Liver (tissue), 9 donors: ENCODE measurements around the gene VPS11. TPM values are rescaled to one million over a fixed set of nuclear protein-coding genes. Genes with fewer than 3 reads are reported as not detected.

Experiments used
- DNase-seq: peaks from one replicate; pipeline ENCODE4 v3.0.0-alpha.2; 2017; ENCODE audit warnings: low spot score
- H3K27ac ChIP-seq, 2 donors: one replicate each; pipeline ENCODE4 v1.7.0; 2013; ENCODE audit warnings: inconsistent platforms in 2 of 2, low read length in 2 of 2, control low read depth in 1 of 2, low read depth in 1 of 2, mild to moderate bottlenecking in 1 of 2
- H3K27me3 ChIP-seq, 4 donors: one replicate each; pipeline versions ENCODE4 v1.6.1 to v1.7.0; 2013; ENCODE audit warnings: low read length in 3 of 4, inconsistent platforms in 1 of 4, mild to moderate bottlenecking in 1 of 4, moderate library complexity in 1 of 4; ENCODE audit not compliant: control insufficient read depth in 4 of 4, insufficient read depth in 4 of 4
- H3K36me3 ChIP-seq, 4 donors: one replicate each; pipeline versions ENCODE4 v1.6.1 to v1.7.0; 2013; ENCODE audit warnings: low read length in 3 of 4, mild to moderate bottlenecking in 3 of 4, low read depth in 1 of 4, moderate library complexity in 1 of 4; ENCODE audit not compliant: control insufficient read depth in 4 of 4, insufficient read depth in 3 of 4
- H3K4me1 ChIP-seq, 4 donors: one replicate each; pipeline versions ENCODE4 v1.6.1 to v1.7.0; 2013; ENCODE audit warnings: low read length in 3 of 4, mild to moderate bottlenecking in 3 of 4, moderate library complexity in 1 of 4; ENCODE audit not compliant: control insufficient read depth in 4 of 4, insufficient read depth in 4 of 4
- H3K4me3 ChIP-seq, 3 donors: one replicate each; pipeline versions ENCODE4 v1.6.1 to v1.7.0; 2013; ENCODE audit warnings: low read length in 3 of 3, control low read depth in 1 of 3, low read depth in 1 of 3, mild to moderate bottlenecking in 1 of 3
- H3K9ac ChIP-seq, 2 donors: one replicate each; pipeline ENCODE4 v1.7.0; 2013; ENCODE audit warnings: low read length in 2 of 2, mild to moderate bottlenecking in 2 of 2, moderate library complexity in 2 of 2, control low read depth in 1 of 2, low read depth in 1 of 2
- H3K9me3 ChIP-seq, 4 donors: one replicate each; pipeline versions ENCODE4 v1.6.1 to v1.7.0; 2013; ENCODE audit warnings: low read length in 3 of 4; ENCODE audit not compliant: control insufficient read depth in 4 of 4
- ATF3 ChIP-seq: IDR thresholded peaks from 2 replicates; pipeline ENCODE4 v1.6.1; 2016; ENCODE audit warnings: antibody characterized with exemption
- CTCF ChIP-seq: fragments of 150-350 bp; IDR thresholded peaks from 2 replicates; pipeline ENCODE4 v1.5.1; 2017; ENCODE audit warnings: improper control_type of control experiment, low read depth, low read length; ENCODE audit not compliant: missing input control
- EGR1 ChIP-seq, 2 donors: IDR thresholded peaks; 2 replicates each; pipeline ENCODE4 v1.6.1; 2016 to 2018; ENCODE audit warnings: antibody characterized with exemption in 2 of 2, low read depth in 2 of 2
- FOXA1 ChIP-seq: IDR thresholded peaks from 2 replicates; pipeline ENCODE4 v1.6.1; 2016; ENCODE audit warnings: antibody characterized with exemption
- FOXA2 ChIP-seq: IDR thresholded peaks from 2 replicates; pipeline ENCODE4 v1.6.1; 2016; ENCODE audit warnings: antibody characterized with exemption
- GABPA ChIP-seq, 2 donors: IDR thresholded peaks in 1 of 2; conservative IDR thresholded peaks in 1 of 2; 2 replicates each; pipeline ENCODE4 v1.6.1; 2016; ENCODE audit warnings: antibody characterized with exemption in 2 of 2, mild to moderate bottlenecking in 1 of 2, moderate library complexity in 1 of 2
- HNF4A ChIP-seq, 2 donors: conservative IDR thresholded peaks; 2 replicates each; pipeline ENCODE4 v1.6.1; 2016; ENCODE audit warnings: antibody characterized with exemption in 2 of 2, mild to moderate bottlenecking in 2 of 2
- HNF4G ChIP-seq: IDR thresholded peaks from 2 replicates; pipeline ENCODE4 v1.6.1; 2016; ENCODE audit warnings: antibody characterized with exemption
- JUND ChIP-seq, 2 donors: IDR thresholded peaks; 2 replicates each; pipeline ENCODE4 v1.6.1; 2016; ENCODE audit warnings: antibody characterized with exemption in 2 of 2
- NR2F2 ChIP-seq: IDR thresholded peaks from 2 replicates; pipeline ENCODE4 v1.6.1; 2016; ENCODE audit warnings: antibody characterized with exemption
- RAD21 ChIP-seq, 2 donors: IDR thresholded peaks; 2 replicates each; pipeline ENCODE4 v1.6.1; 2016; ENCODE audit warnings: antibody characterized with exemption in 2 of 2, mild to moderate bottlenecking in 2 of 2
- REST ChIP-seq: IDR thresholded peaks from 2 replicates; pipeline ENCODE4 v1.6.1; 2016; ENCODE audit warnings: antibody characterized with exemption, mild to moderate bottlenecking
- RXRA ChIP-seq, 2 donors: IDR thresholded peaks; 2 replicates each; pipeline ENCODE4 v1.6.1; 2017 to 2018; ENCODE audit warnings: antibody characterized with exemption in 2 of 2, mild to moderate bottlenecking in 1 of 2
- SP1 ChIP-seq: IDR thresholded peaks from 2 replicates; pipeline ENCODE4 v1.6.1; 2018; ENCODE audit warnings: antibody characterized with exemption, mild to moderate bottlenecking
- TAF1 ChIP-seq: conservative IDR thresholded peaks from 2 replicates; pipeline ENCODE4 v1.6.1; 2016; ENCODE audit warnings: antibody characterized with exemption, mild to moderate bottlenecking
- YY1 ChIP-seq: IDR thresholded peaks from 2 replicates; pipeline ENCODE4 v1.6.1; 2016; ENCODE audit warnings: antibody characterized with exemption, mild to moderate bottlenecking
- ZBTB33 ChIP-seq: IDR thresholded peaks from 2 replicates; pipeline ENCODE4 v1.6.1; 2016; ENCODE audit warnings: antibody characterized with exemption
- WGBS: extraction: QIAGEN DNeasy Blood & Tissue Kit; methylation state at CpG from one replicate; pipeline ENCODE4 v1.1.7; 2013; 5-methylcytosine and 5-hydroxymethylcytosine counted together
- polyA plus RNA-seq, 2 donors: library from polyadenylated mRNA; stranded (reverse) in 1 of 2; unstranded in 1 of 2; fragments of 200-250 nt in 1 of 2; fragments of >200 nt in 1 of 2; fragmentation: Nextera tagmentation in 1 of 2; extraction: Ambion mirVana in 1 of 2; gene quantifications; one replicate each; pipeline versions ENCODE4 v1.2.1 to v1.2.3, GENCODE V29; 2013 to 2015
- total RNA-seq, 2 donors: library from RNA; depleted of rRNA; stranded (reverse); fragments of >200 nt; gene quantifications; one replicate each; pipeline ENCODE4 v1.2.3, GENCODE V29; 2014
- donor health status: healthy.
- donor health status: healthy.
- donor health status: healthy.
- donor health status: healthy.
- donor health status: healthy.

VPS11 gene
- total and polyA plus RNA-seq, 4 donors = 7.2 to 17.4 (median 12.2) TPM

- H3K4me1 ChIP-seq = no peaks in the 10 kb centered on the region
- no peaks in the 10 kb centered on the region for H3K9me3 ChIP-seq
- no peak overlapping the region for H3K27ac ChIP-seq
- H3K4me3 ChIP-seq = no peak overlapping the region
- no peak overlapping the region for H3K9ac ChIP-seq
- H3K27me3 ChIP-seq = no peaks in the 10 kb centered on the region
- peaks cover 30 to 73% (median 50%) of the 10 kb centered on the region in 4 donors for H3K36me3 ChIP-seq
- TF ChIP-seq NR2F2 (no peak), JUND (IDR thresholded peaks at IDR 0.05) (no peak), SP1 (no peak), CTCF (no peak), RXRA (IDR thresholded peaks at IDR 0.05) (no peak), HNF4A (conservative IDR thresholded peaks at IDR 0.05) (no peak), REST (no peak), ATF3 (no peak), ZBTB33 (no peak), HNF4G (no peak), RAD21 (IDR thresholded peaks at IDR 0.05) (no peak), FOXA1 (no peak), FOXA2 (no peak), EGR1 (IDR thresholded peaks at IDR 0.05; ENCODE audit: low read depth in 2 of 2) (no peak), TAF1 (no peak), YY1 (no peak), GABPA (IDR thresholded peaks at IDR 0.05 in 1 of 2, conservative IDR thresholded peaks at IDR 0.05 in 1 of 2) (no peak)
- 94% methylated on average over 6 of the region's 6 CpGs for WGBS
- DNase-seq = no peak
Observed at GRCh38 chr11:119047205-119047604, 20.4 kb upstream of the VPS11 start.

GRCh38 chr11:119048644-119049043 is 19.0 kb upstream of the VPS11 start:
- Histone ChIP-seq H3K27me3 (no peaks in the 10 kb centered on the region), H3K9me3 (no peaks in the 10 kb centered on the region), H3K4me1 (no peaks in the 10 kb centered on the region), H3K4me3 (no peak overlapping the region), H3K9ac (no peak overlapping the region), H3K36me3 (peaks cover 37 to 88% (median 60%) of the 10 kb centered on the region in 4 donors), H3K27ac (no peak overlapping the region)
- WGBS = 96% methylated on average over 9 of the region's 9 CpGs
- no peak for TF ChIP-seq HNF4A (conservative IDR thresholded peaks at IDR 0.05)
- TF ChIP-seq TAF1 = no peak
- TF ChIP-seq ATF3 = no peak
- no peak for TF ChIP-seq RAD21 (IDR thresholded peaks at IDR 0.05)
- no peak for TF ChIP-seq FOXA2
- no peak for TF ChIP-seq CTCF
- no peak for TF ChIP-seq YY1
- no peak for TF ChIP-seq RXRA (IDR thresholded peaks at IDR 0.05)
- TF ChIP-seq FOXA1 = no peak
- TF ChIP-seq GABPA (IDR thresholded peaks at IDR 0.05 in 1 of 2, conservative IDR thresholded peaks at IDR 0.05 in 1 of 2) = no peak
- no peak for TF ChIP-seq NR2F2
- TF ChIP-seq EGR1 (IDR thresholded peaks at IDR 0.05; ENCODE audit: low read depth in 2 of 2) = no peak
- TF ChIP-seq HNF4G = no peak
- no peak for TF ChIP-seq ZBTB33
- TF ChIP-seq SP1 = no peak
- DNase-seq = no peak
